Mucosa of rectum (tissue), 2 donors: ENCODE data around the gene MS4A5.
"Not testable (repeated sequence)": the region's sequence is repeated elsewhere in the genome, so short reads cannot be mapped to it uniquely, and the experiment has no call there.

ENCODE experiments used
- H3K27ac ChIP-seq, 2 donors: one replicate each; pipeline ENCODE4 v1.7.0; 2013; ENCODE audit warnings: inconsistent platforms in 2 of 2, low read depth in 2 of 2, low read length in 2 of 2
- H3K27me3 ChIP-seq, 2 donors: one replicate each; pipeline ENCODE4 v1.7.0; 2013; ENCODE audit warnings: low read length in 2 of 2; ENCODE audit not compliant: control insufficient read depth in 2 of 2, insufficient read depth in 2 of 2
- H3K36me3 ChIP-seq, 2 donors: one replicate each; pipeline ENCODE4 v1.7.0; 2013; ENCODE audit warnings: low read length in 2 of 2; ENCODE audit not compliant: control insufficient read depth in 2 of 2, insufficient read depth in 2 of 2
- H3K4me1 ChIP-seq, 2 donors: one replicate each; pipeline ENCODE4 v1.7.0; 2013; ENCODE audit warnings: low read length in 2 of 2, mild to moderate bottlenecking in 1 of 2; ENCODE audit not compliant: control insufficient read depth in 2 of 2, insufficient read depth in 2 of 2
- H3K4me3 ChIP-seq, 2 donors: one replicate each; pipeline ENCODE4 v1.7.0; 2013; ENCODE audit warnings: low read length in 2 of 2
- H3K9ac ChIP-seq, 2 donors: one replicate each; pipeline ENCODE4 v1.7.0; 2013; ENCODE audit warnings: low read length in 2 of 2, low read depth in 1 of 2, mild to moderate bottlenecking in 1 of 2
- H3K9me3 ChIP-seq, 2 donors: one replicate each; pipeline ENCODE4 v1.7.0; 2013; ENCODE audit warnings: low read length in 2 of 2; ENCODE audit not compliant: control insufficient read depth in 2 of 2
- donor health status: healthy.
- donor health status: Normal muscosa, but diverticular disease.

Gene MS4A5

GRCh38 chr11:60428517-60428916 is 855 bp upstream of the MS4A5 start:
- Histone ChIP-seq H3K4me3 (no peak overlapping the region), H3K4me1 (no peaks in the 10 kb centered on the region), H3K9me3 (no peaks in the 10 kb centered on the region), H3K27ac (no peak overlapping the region), H3K27me3 (peaks cover 0 to 7% of the 10 kb centered on the region in 2 donors), H3K9ac (no peak overlapping the region), H3K36me3 (no peaks in the 10 kb centered on the region)

- H3K4me1 ChIP-seq: no peaks in the 10 kb centered on the region
- H3K27ac ChIP-seq: no peak overlapping the region
- no peaks in the 10 kb centered on the region for H3K36me3 ChIP-seq
- no peaks in the 10 kb centered on the region for H3K9me3 ChIP-seq
- H3K27me3 ChIP-seq: peaks cover 0 to 7% of the 10 kb centered on the region in 2 donors
- no peak overlapping the region for H3K4me3 ChIP-seq
- no peak overlapping the region for H3K9ac ChIP-seq
These were observed 1.9 kb downstream of the MS4A5 start for GRCh38 chr11:60431251-60431650.

DNA sequence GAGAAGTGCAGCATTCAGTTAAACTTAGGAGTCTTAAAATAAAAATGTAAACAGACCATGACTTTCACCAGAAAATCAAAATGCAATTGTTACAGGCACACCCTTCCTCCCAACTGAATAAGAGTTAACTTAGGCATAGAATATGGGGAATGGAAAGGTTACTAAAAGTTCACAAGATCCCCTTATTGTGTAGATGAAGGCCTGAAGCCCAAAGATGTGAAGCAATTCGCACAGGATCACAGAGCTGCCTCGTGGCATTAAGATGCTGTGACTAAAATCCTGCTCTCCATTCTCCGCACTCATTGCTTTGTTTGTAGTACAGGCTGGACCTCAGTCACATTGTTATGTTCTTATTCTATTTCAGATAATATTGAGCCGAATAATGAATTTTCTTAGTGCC is 4.0 kb downstream of the MS4A5 start:
- H3K4me1 ChIP-seq: no peaks in the 10 kb centered on the region
- peaks cover 0 to 7% of the 10 kb centered on the region in 2 donors for H3K27me3 ChIP-seq
- H3K36me3 ChIP-seq: no peaks in the 10 kb centered on the region
- no peak overlapping the region for H3K4me3 ChIP-seq
- H3K9me3 ChIP-seq: no peaks in the 10 kb centered on the region
- H3K27ac ChIP-seq: no peak overlapping the region
- no peak overlapping the region for H3K9ac ChIP-seq

GRCh38 chr11:60447070-60447469 is 17.7 kb downstream of the MS4A5 start:
- Histone ChIP-seq H3K9ac (no peak overlapping the region), H3K27ac (no peak overlapping the region), H3K4me3 (peak overlapping the region in 1 of 2 donors; percentile 50)

DNA sequence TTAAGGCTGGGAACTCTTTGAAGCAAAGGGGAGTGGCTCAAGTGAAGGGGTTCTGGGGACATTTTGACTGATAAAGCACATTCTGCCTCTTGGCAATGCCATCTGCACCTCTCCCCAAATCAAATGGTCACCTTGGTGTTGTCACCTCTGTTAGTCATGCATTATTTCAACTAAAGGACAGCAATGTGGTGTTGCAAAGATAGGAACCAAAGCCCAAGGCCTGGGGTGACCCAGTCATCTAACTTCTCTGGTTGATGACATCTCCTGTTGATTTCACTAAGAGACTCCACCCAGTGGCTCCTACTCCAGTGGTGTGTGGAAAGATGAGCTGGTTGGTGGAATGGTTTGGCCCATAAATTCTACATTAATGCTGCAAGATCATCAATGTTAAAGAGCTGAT is 18.5 kb downstream of the MS4A5 start:
- H3K27ac ChIP-seq: no peak overlapping the region
- no peak overlapping the region for H3K4me3 ChIP-seq
- no peak overlapping the region for H3K9ac ChIP-seq
- no peaks in the 10 kb centered on the region for H3K9me3 ChIP-seq
- no peaks in the 10 kb centered on the region for H3K4me1 ChIP-seq
- no peaks in the 10 kb centered on the region for H3K27me3 ChIP-seq
- H3K36me3 ChIP-seq: no peaks in the 10 kb centered on the region

More at GRCh38 chr11:60447070-60447469, 17.7 kb downstream of the MS4A5 start:
- Histone ChIP-seq H3K4me1 (no peaks in the 10 kb centered on the region), H3K9me3 (no peaks in the 10 kb centered on the region), H3K27me3 (no peaks in the 10 kb centered on the region), H3K36me3 (no peaks in the 10 kb centered on the region)

- H3K9me3 ChIP-seq, H3K27ac ChIP-seq, H3K9ac ChIP-seq, H3K4me3 ChIP-seq, H3K36me3 ChIP-seq, H3K4me1 ChIP-seq, H3K27me3 ChIP-seq: not testable (repeated sequence)
These were observed 21.8 kb downstream of the MS4A5 start for GRCh38 chr11:60451185-60451584.

- H3K9me3 ChIP-seq: no peaks in the 10 kb centered on the region
- no peaks in the 10 kb centered on the region for H3K4me1 ChIP-seq
- H3K9ac ChIP-seq: no peak overlapping the region
- no peak overlapping the region for H3K27ac ChIP-seq
- H3K36me3 ChIP-seq: no peaks in the 10 kb centered on the region
- no peak overlapping the region for H3K4me3 ChIP-seq
- no peaks in the 10 kb centered on the region for H3K27me3 ChIP-seq
These were observed 24.8 kb downstream of the MS4A5 start for GRCh38 chr11:60454212-60454611.

DNA sequence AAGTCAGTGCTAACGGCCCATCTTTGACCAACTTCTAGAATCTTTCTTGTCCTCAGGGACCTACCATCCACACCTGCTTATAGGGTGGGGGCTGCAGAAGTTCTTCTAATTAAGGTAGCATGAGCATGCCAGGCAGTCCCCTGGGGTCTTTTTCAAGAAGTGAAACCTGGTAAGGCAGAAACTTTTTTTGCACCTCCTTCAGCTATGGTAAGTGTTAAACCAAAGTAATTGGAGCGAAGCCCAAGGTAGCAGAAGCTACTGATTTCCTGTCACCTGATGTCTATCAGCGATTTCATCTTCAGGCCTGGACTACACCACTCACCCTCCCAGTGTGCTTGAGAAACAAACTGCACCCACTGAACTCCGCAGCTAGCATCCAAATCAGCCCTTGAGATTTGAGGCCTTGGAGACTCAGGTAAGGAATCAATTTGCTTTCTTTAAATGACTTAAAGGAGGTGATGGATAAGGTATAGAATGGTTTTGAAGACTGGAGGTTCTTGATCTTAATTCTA is 26.2 kb downstream of the MS4A5 start, which contains the start of gene MS4A1:
MS4A1 (plus strand) TSS at position 317 of the 512 bp plus-strand sequence. CDS start 6,528 bp downstream, outside the sequence.
- peak within 1 kb of the TSS in 1 of 2 donors; percentile 41 for H3K9ac ChIP-seq
- H3K4me3 ChIP-seq: peak within 1 kb of the TSS in 1 of 2 donors; percentile 42
- H3K36me3 ChIP-seq: no peaks in the 10 kb centered on the region

GRCh38 chr11:60457576-60457975 is 28.2 kb downstream of the MS4A5 start:
- peak overlapping the region in 1 of 2 donors; percentile 46 for H3K4me3 ChIP-seq
- H3K9ac ChIP-seq: no peak overlapping the region
- no peaks in the 10 kb centered on the region for H3K4me1 ChIP-seq
- H3K27ac ChIP-seq: no peak overlapping the region
- no peaks in the 10 kb centered on the region for H3K36me3 ChIP-seq
- no peaks in the 10 kb centered on the region for H3K9me3 ChIP-seq
- no peaks in the 10 kb centered on the region for H3K27me3 ChIP-seq

More for the DNA sequence above, 26.2 kb downstream of the MS4A5 start, which contains the start of gene MS4A1:
- H3K4me1 ChIP-seq: no peaks in the 10 kb centered on the region
- no peaks in the 10 kb centered on the region for H3K9me3 ChIP-seq
- H3K27ac ChIP-seq: peak within 1 kb of the TSS in 1 of 2 donors; percentile 9
- H3K27me3 ChIP-seq: no peaks in the 10 kb centered on the region

GRCh38 chr11:60459345-60459744 is 30.0 kb downstream of the MS4A5 start:
- H3K9ac ChIP-seq: no peak overlapping the region
- H3K27me3 ChIP-seq: no peaks in the 10 kb centered on the region
- no peaks in the 10 kb centered on the region for H3K4me1 ChIP-seq
- no peaks in the 10 kb centered on the region for H3K9me3 ChIP-seq
- no peaks in the 10 kb centered on the region for H3K36me3 ChIP-seq
- H3K4me3 ChIP-seq: no peak overlapping the region
- H3K27ac ChIP-seq: no peak overlapping the region
